Retina (tissue), 1 donor: ENCODE measurements around the gene NBPF26.
"Not testable (repeated sequence)": the region's sequence is repeated elsewhere in the genome, so short reads cannot be mapped to it uniquely, and the experiment has no call there.

Experiments used
- DNase-seq: peaks from one replicate; pipeline ENCODE4 v3.0.0-alpha.2; 2016

The NBPF26 gene

GRCh38 chr1:120859615-120860234 is 136.0 kb downstream of the NBPF26 start:
- not testable (repeated sequence) for DNase-seq

- not testable (repeated sequence) for DNase-seq
Measured at GRCh38 chr1:120878206-120878605, 154.5 kb downstream of the NBPF26 start.

- DNase-seq, result not testable (repeated sequence)
Measured at GRCh38 chr1:120880056-120880455, 156.3 kb downstream of the NBPF26 start.

- DNase-seq, result not testable (repeated sequence)
Measured at GRCh38 chr1:120881934-120882333, 158.2 kb downstream of the NBPF26 start.
